Activated naive CD8-positive, alpha-beta T cell treated with anti-CD3 and anti-CD28 coated beads, Interleukin-2, amount 10 ng/mL, durations not matched to agents 7 days and 5 days (primary cell): Measurements from ENCODE around the gene CASQ2. TPM values are rescaled to one million over a fixed set of nuclear protein-coding genes. Genes with fewer than 3 reads are reported as not detected.

Experiments
- ATAC-seq: fragments of 150-1000 bp; cut with Tn5 transposase; one replicate; pipeline ENCODE4 v1.10.0; 2021; ENCODE audit warnings: low read depth, moderate library complexity
- POLR2A ChIA-PET: fragments of 350-600 bp; sonication (Branson Sonifier 250); formaldehyde crosslinking; loops from one replicate; lab custom pipeline; 2021; ENCODE audit warnings: antibody characterized with exemption; lab: Charles Lee
- DNase-seq: peaks from one replicate; pipeline ENCODE4 v3.0.0; 2021
- H3K27ac Mint-ChIP-seq: one replicate; pipeline ENCODE4 v1.8.0; 2022; ENCODE audit warnings: mild to moderate bottlenecking, mixed read lengths
- H3K27me3 Mint-ChIP-seq: one replicate; pipeline ENCODE4 v1.8.0; 2022; ENCODE audit warnings: mild to moderate bottlenecking, moderate library complexity, mixed read lengths
- H3K36me3 Mint-ChIP-seq: one replicate; pipeline ENCODE4 v1.8.0; 2021; ENCODE audit warnings: mild to moderate bottlenecking, mixed read lengths
- H3K4me1 Mint-ChIP-seq: one replicate; pipeline ENCODE4 v1.8.0; 2021; ENCODE audit warnings: mixed read lengths
- H3K4me3 Mint-ChIP-seq: one replicate; pipeline ENCODE4 v1.8.0; 2022; ENCODE audit warnings: mild to moderate bottlenecking, moderate library complexity, mixed read lengths
- H3K9me3 Mint-ChIP-seq: one replicate; pipeline ENCODE4 v1.8.0; 2021; ENCODE audit warnings: mixed read lengths
- total RNA-seq, 2 experiments: library from RNA; stranded (reverse); gene quantifications; one replicate each; pipeline ENCODE4 v1.2.3, GENCODE V29; 2021

Gene CASQ2
- total RNA-seq: not detected

DNA sequence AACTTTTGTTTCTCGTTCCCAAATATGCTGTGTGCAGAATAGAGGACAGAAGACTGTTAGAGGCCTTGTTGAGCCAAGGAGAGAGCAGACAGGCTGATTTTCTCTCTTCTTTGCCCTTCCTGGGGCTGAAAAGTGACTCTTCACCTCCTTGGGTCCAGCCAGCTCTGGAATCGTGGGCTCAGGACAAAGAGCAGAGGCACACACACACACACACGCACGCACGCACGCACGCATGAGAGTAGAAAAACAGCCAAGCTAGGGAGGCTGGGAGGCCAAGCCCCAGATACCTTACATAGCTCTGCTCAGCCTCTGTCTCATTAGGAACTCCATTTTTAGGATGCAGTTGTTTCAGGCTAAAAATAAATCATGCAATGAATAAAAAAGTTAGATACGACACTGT, at the start of gene CASQ2:
CASQ2 (minus strand) TSS at position 166 of the 400 bp plus-strand sequence. CDS start 173 bp downstream, outside the sequence.
- Mint-ChIP-seq H3K36me3 (no peaks in the 10 kb centered on the region), H3K27me3 (peaks cover 10% of the 10 kb centered on the region), H3K4me3 (no peak within 1 kb of the TSS), H3K4me1 (no peaks in the 10 kb centered on the region), H3K9me3 (no peaks in the 10 kb centered on the region), H3K27ac (no peak within 1 kb of the TSS)
- ATAC-seq (no peak), DNase-seq (no peak)
- POLR2A ChIA-PET: no interaction called here

DNA sequence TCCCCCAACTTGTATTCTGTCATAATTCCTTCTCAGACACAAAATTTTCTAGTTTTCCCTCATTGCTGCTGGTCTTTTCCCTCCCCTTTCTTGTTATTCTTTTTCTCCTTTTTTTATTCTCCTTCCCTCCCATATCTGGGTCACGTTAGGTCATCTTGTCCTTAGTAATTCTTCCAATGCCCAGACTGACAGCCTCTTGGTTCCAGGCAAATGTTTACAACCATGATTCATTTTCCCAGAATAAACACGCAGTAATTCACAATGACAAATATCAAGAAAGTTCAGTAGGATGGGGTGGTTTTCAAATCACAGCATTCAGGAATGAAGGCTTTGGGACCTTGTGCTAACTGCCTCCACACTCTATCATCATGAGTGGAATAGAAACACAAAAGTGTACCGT, 47.2 kb upstream of the CASQ2 start:
- no peak overlapping the region for H3K27ac Mint-ChIP-seq
- no peak for ATAC-seq
- peaks cover 11% of the 10 kb centered on the region for H3K27me3 Mint-ChIP-seq
- POLR2A ChIA-PET: no interaction called here
- no peaks in the 10 kb centered on the region for H3K36me3 Mint-ChIP-seq
- no peaks in the 10 kb centered on the region for H3K9me3 Mint-ChIP-seq
- no peak overlapping the region for H3K4me3 Mint-ChIP-seq
- DNase-seq: no peak
- H3K4me1 Mint-ChIP-seq: no peaks in the 10 kb centered on the region

DNA sequence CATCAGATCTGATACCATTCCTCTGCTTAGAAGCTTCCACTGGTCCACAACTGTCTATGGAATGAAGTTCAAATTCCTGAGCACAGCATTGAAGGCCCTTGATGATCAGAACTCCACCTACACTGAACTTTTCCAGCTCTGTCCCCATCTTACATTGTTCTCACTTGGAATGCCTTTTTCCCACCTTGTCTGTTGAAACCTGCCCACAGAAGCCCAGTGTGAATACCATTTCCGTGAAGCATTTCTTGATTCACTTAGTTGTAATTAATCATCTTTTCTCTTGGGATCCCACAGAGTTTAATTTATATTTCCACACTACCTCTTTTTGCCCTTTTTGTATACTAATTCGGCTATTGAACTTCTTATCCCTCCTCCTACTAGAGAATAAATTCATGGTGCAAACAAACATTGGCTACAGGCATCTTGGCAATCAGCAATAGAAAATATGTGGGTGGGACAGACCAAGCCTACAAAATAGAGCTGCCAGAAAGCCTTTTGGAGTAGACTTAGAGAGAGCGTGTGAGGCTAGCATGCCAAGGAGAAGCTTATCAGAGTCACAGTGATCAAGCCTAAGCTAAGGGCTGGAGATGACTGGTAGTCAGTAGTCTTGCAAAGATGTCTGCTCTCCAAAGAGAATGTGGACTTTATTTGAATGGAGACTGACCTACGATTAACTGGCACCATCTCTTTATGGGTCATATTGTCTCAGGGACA, 46.3 kb upstream of the CASQ2 start:
- no peaks in the 10 kb centered on the region for H3K36me3 Mint-ChIP-seq
- H3K27ac Mint-ChIP-seq: no peak overlapping the region
- POLR2A ChIA-PET: no interaction called here
- H3K27me3 Mint-ChIP-seq: peaks cover 11% of the 10 kb centered on the region
- no peaks in the 10 kb centered on the region for H3K9me3 Mint-ChIP-seq
- H3K4me1 Mint-ChIP-seq: no peaks in the 10 kb centered on the region
- DNase-seq (no peak), ATAC-seq (no peak)
- H3K4me3 Mint-ChIP-seq: no peak overlapping the region

DNA sequence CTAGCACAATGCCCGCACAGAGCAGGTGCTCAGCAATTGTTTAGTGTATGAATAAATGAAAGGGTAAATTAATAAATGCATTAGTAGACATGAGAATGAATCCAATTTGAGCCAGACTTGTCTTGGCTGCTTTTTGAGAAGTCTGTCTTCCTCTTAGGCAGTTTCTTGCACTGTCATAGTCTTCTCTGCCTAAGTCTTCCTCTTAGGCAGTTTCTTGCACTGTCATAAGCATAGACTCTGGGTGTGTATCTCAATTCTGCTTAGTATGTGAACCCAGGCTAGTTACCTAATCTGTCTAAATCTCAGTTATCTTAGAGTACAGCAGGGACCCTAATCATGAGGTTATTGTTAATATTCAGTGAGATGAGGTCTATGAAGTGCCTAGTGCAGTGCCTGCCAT, 45.2 kb upstream of the CASQ2 start:
- ATAC-seq: no peak
- H3K27ac Mint-ChIP-seq: no peak overlapping the region
- H3K4me1 Mint-ChIP-seq: no peaks in the 10 kb centered on the region
- no peak for DNase-seq
- no peaks in the 10 kb centered on the region for H3K36me3 Mint-ChIP-seq
- POLR2A ChIA-PET: no interaction called here
- no peak overlapping the region for H3K4me3 Mint-ChIP-seq
- peaks cover 8% of the 10 kb centered on the region for H3K27me3 Mint-ChIP-seq
- no peaks in the 10 kb centered on the region for H3K9me3 Mint-ChIP-seq

DNA sequence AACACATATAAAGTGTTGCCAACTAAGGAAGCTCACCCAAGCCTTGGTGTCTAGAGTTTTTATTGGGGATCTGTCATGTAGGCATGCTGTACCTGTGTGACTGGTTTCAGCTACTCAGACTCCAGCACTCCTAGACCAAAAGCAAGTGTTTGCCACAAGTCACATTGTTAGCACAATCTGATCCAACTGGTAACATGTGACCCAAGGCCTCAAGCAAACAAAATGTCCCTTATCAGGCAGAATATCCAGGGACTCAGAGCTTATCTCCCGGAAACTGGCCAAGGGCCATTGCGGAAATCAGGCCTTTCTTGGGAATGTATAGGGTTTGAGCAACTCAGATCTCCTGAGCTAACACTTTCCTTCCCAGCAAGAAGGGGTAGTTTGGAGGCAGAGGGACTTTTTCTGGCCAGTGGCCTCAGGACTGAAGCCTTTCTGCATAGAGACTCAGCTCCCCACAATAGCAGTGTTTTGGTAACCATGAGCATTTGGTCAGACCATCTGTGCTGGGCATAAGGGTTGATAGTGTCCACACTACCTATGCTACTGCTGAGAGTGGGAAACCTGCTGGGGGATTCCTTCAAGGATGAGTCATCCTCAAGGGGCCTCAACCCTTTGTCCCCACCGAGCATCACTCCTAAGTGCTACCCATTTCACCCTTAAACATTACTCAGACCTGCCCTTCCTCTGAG, 42.8 kb upstream of the CASQ2 start:
- Mint-ChIP-seq H3K9me3 (no peaks in the 10 kb centered on the region), H3K36me3 (no peaks in the 10 kb centered on the region), H3K27ac (no peak overlapping the region), H3K4me1 (no peaks in the 10 kb centered on the region), H3K4me3 (no peak overlapping the region), H3K27me3 (peaks cover 12% of the 10 kb centered on the region)
- DNase-seq: no peak
- ATAC-seq: no peak
- POLR2A ChIA-PET: no interaction called here

DNA sequence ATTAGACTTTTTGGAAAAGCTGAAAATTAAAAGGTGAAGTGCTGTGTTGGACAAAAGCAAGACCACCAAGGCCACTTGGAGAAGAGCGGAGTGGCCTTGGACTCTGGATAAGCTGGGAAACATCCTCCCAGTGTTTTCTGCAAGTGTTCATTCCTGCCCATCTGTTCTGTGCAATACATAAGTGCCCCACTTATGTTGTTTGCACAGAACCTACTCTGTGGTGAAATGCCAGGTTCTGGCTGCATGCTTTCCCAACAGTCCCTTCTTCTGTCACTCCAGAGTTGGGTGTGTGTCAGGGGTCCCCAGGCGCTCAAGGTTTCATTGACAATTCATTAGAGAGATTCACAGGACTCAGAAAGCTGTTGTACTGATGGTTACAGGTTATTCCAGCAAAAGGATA, 42.1 kb upstream of the CASQ2 start:
- H3K4me1 Mint-ChIP-seq: no peaks in the 10 kb centered on the region
- peaks cover 12% of the 10 kb centered on the region for H3K27me3 Mint-ChIP-seq
- no peak overlapping the region for H3K4me3 Mint-ChIP-seq
- ATAC-seq (no peak), DNase-seq (no peak)
- H3K27ac Mint-ChIP-seq: no peak overlapping the region
- no peaks in the 10 kb centered on the region for H3K9me3 Mint-ChIP-seq
- H3K36me3 Mint-ChIP-seq: no peaks in the 10 kb centered on the region
- POLR2A ChIA-PET: interaction anchor here (0.6 kb wide), 1 partner anchor 32 kb away, joined by 3 read pairs; no protein-coding TSS in a partner anchor

DNA sequence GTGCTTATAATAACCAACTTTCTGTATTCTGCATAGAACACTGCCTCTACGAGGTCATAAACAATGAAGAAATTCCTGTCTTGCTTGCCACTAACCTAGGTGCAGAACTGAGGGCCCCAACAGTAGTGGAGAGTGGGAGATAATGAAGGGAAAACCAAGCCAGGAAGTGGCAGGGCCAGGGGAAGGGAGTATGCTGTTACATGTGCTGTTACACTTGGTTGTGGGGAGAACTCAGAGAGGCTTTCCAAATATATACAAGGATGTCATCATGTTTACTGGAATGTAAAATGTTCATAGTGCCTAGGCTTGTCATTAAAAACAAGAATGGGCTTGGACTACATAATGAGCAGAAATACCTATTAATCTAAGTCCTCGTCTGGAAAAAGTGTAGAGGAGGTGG, 41.3 kb upstream of the CASQ2 start:
- POLR2A ChIA-PET: interaction anchor here (0.6 kb wide), 1 partner anchor 31 kb away, joined by 3 read pairs; no protein-coding TSS in a partner anchor
- Mint-ChIP-seq H3K4me1 (no peaks in the 10 kb centered on the region), H3K36me3 (no peaks in the 10 kb centered on the region), H3K9me3 (no peaks in the 10 kb centered on the region), H3K27ac (no peak overlapping the region), H3K4me3 (no peak overlapping the region), H3K27me3 (peaks cover 10% of the 10 kb centered on the region)
- DNase-seq: no peak
- ATAC-seq: no peak

DNA sequence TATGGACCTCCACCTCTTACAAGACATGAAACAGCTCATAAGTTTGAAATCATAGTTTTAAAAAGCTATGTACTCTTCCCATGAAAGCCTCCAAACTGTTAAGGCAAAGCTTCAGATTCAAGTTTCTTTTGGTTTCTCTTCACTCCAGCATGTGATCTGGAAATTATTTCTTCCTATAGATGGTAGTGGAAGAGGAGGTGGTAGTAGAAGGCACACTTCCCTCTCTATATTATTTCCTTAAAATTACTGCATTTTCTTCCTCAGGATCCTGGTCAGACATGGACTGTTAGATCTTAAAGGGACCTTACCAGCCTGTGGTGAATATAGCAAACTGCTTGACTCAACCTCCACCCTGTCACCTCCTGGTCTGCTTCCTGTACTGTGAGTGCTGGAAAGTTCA, 40.6 kb upstream of the CASQ2 start:
- ATAC-seq (no peak), DNase-seq (no peak)
- POLR2A ChIA-PET: no interaction called here
- Mint-ChIP-seq H3K4me3 (no peak overlapping the region), H3K27me3 (peaks cover 10% of the 10 kb centered on the region), H3K4me1 (no peaks in the 10 kb centered on the region), H3K36me3 (no peaks in the 10 kb centered on the region), H3K9me3 (no peaks in the 10 kb centered on the region), H3K27ac (no peak overlapping the region)

DNA sequence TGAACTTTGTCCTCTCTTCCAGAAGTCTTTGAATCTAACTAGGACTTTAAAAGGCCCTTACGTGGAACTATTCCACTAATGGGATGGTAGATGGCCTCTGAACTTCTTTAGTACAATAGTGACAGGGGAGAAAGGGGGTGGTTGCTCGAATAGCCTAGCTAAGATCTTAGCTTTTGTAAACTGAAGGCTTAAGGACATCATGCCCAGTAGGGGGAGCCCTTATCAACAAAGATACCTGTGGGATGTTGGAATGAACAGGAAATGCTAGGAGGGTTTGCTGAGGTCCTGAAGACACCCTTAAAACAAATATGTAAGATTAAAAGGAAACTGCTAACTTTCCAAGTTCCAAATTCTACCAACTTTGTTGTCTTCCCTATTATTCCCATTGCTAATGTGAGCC, 39.2 kb upstream of the CASQ2 start:
- peaks cover 10% of the 10 kb centered on the region for H3K27me3 Mint-ChIP-seq
- peak; percentile 45 for ATAC-seq

DNA sequence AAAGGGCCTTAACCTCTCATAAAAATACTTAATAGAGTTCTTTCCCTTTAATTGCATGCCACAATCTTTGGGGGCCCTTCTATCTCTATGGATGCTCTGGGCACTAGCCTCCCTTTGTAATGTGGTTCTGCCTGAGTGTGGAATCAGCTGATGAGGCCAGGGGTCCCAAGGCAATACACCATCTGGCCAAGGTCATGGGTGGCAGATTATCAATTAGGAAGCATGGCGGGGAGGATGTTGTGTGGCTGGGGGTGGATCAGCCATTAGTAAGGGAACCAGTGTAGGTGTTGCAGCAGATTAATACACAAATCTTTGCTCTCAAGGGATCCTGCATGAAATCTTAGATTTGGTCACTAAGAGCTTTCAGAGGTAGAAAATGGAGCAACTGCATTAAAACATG, 37.1 kb upstream of the CASQ2 start:
- Mint-ChIP-seq H3K27ac (no peak overlapping the region), H3K4me3 (no peak overlapping the region), H3K9me3 (no peaks in the 10 kb centered on the region), H3K36me3 (no peaks in the 10 kb centered on the region), H3K27me3 (peaks cover 17% of the 10 kb centered on the region), H3K4me1 (no peaks in the 10 kb centered on the region)
- POLR2A ChIA-PET: no interaction called here
- ATAC-seq: no peak
- no peak for DNase-seq

More for the DNA sequence above, 39.2 kb upstream of the CASQ2 start:
- Mint-ChIP-seq H3K27ac (no peak overlapping the region), H3K4me1 (no peaks in the 10 kb centered on the region), H3K36me3 (no peaks in the 10 kb centered on the region), H3K9me3 (no peaks in the 10 kb centered on the region), H3K4me3 (no peak overlapping the region)
- DNase-seq: no peak
- POLR2A ChIA-PET: no interaction called here

DNA sequence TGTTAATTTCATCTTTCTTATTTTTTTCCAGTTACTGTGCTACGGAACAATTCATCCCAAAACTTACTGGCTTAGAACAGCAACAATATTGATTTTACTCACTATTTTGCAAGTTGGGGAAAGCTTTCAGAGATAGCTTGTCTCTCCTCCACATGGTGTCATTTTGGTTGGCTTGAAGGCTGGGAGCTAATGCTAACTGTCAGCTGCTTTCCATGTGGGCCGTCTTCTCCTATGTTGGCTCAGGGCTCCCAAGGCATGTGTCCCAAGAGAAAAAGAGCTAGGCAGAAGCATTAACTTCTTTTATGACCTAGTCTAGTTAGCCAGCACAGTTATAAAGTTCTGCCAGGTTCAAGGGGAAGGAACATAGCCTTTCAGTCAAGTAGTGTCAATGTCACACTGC, 33.9 kb upstream of the CASQ2 start:
- H3K36me3 Mint-ChIP-seq: no peaks in the 10 kb centered on the region
- H3K9me3 Mint-ChIP-seq: no peaks in the 10 kb centered on the region
- H3K27me3 Mint-ChIP-seq: peaks cover 17% of the 10 kb centered on the region
- no peak overlapping the region for H3K27ac Mint-ChIP-seq
- H3K4me1 Mint-ChIP-seq: no peaks in the 10 kb centered on the region
- DNase-seq: no peak
- no peak overlapping the region for H3K4me3 Mint-ChIP-seq
- POLR2A ChIA-PET: no interaction called here
- no peak for ATAC-seq

DNA sequence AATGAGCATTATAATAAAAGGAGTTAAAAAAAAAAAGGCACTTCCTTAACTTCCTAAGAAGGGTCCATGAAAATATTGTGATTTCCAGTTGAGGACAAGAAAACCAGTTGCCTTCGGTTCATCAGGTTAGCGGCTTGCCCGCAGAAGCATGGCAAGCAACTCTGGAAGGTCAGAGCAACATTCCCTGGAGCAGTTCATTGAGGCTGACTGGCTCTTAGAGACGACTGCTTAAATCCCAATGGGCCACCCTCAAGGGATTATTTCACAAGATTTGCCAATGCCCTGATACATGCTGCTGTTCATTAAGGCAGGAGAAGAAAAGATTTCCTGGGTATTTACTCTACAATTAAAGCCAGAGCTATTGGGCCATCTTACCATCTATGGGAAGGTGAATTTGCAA, 29.0 kb upstream of the CASQ2 start:
- peaks cover 23% of the 10 kb centered on the region for H3K27me3 Mint-ChIP-seq
- H3K9me3 Mint-ChIP-seq: no peaks in the 10 kb centered on the region
- no peak for ATAC-seq
- H3K36me3 Mint-ChIP-seq: no peaks in the 10 kb centered on the region
- no peaks in the 10 kb centered on the region for H3K4me1 Mint-ChIP-seq
- POLR2A ChIA-PET: no interaction called here
- H3K4me3 Mint-ChIP-seq: no peak overlapping the region
- no peak overlapping the region for H3K27ac Mint-ChIP-seq
- DNase-seq: no peak

DNA sequence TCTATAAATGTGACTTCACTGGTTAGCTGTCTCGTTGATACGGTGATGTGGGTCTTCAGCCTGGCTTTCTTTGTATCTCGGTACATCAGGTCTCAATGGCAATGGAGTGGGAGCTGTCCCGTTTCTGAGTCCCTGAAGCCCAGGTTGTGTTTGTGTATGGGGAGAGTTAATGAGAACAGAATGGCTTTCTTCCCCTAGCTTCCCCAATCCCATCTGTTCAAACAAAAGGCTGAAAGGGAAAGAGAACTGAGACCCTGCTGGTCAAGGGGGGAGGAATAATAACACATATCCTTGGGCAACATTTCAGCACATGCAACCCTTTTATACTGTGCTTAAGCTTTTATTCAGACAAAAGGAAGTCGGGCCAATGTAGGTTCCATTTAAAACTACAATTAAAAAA, 28.4 kb upstream of the CASQ2 start:
- Mint-ChIP-seq H3K27ac (no peak overlapping the region), H3K4me3 (no peak overlapping the region), H3K9me3 (no peaks in the 10 kb centered on the region), H3K27me3 (peaks cover 21% of the 10 kb centered on the region), H3K36me3 (no peaks in the 10 kb centered on the region), H3K4me1 (no peaks in the 10 kb centered on the region)
- POLR2A ChIA-PET: no interaction called here
- ATAC-seq: no peak
- DNase-seq: no peak

DNA sequence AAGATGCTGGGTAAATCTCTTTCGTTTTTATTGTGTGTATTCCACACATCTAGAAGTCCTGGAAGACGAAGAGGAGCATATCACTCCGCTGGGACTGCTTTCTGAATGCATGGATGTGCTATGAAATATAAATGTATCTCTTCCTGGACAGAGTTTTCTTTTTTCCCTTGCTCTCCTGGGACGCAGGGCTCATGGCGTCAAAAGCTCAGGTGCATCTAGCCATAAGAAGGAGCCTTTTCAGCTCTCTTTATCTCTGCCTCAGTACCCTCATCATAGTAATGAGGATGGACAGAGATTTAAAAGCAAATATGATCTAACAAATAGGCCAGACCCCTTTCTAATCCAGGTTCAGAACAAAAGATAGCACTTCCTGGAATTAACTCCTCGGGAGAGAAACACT, 27.5 kb upstream of the CASQ2 start:
- no peaks in the 10 kb centered on the region for H3K9me3 Mint-ChIP-seq
- H3K4me3 Mint-ChIP-seq: no peak overlapping the region
- POLR2A ChIA-PET: no interaction called here
- ATAC-seq (no peak), DNase-seq (no peak)
- H3K27ac Mint-ChIP-seq: no peak overlapping the region
- peaks cover 17% of the 10 kb centered on the region for H3K27me3 Mint-ChIP-seq
- H3K4me1 Mint-ChIP-seq: no peaks in the 10 kb centered on the region
- H3K36me3 Mint-ChIP-seq: no peaks in the 10 kb centered on the region
